Progenitor cell of endocrine pancreas (in vitro differentiated cells): ENCODE results near the gene APBA1. TPM values are rescaled to one million over a fixed set of nuclear protein-coding genes. Genes with fewer than 3 reads are reported as not detected.
A peak's percentile ranks its signal among the peaks of the same experiment; 100 is the strongest.

Experiments used
- DNase-seq: peaks from one replicate; pipeline ENCODE4 v3.0.0; 2021; ENCODE audit warnings: low spot score; ENCODE audit not compliant: unreplicated experiment
- H3K27ac Mint-ChIP-seq: 2 replicates; pipeline ENCODE4 v1.8.0; 2021; ENCODE audit warnings: mild to moderate bottlenecking, moderate library complexity, mixed read lengths
- H3K27me3 Mint-ChIP-seq: 2 replicates; pipeline ENCODE4 v1.8.0; 2021; ENCODE audit warnings: mixed read lengths
- H3K36me3 Mint-ChIP-seq: 2 replicates; pipeline ENCODE4 v1.8.0; 2022; ENCODE audit warnings: mixed read lengths; ENCODE audit not compliant: insufficient read depth
- H3K4me1 Mint-ChIP-seq: 2 replicates; pipeline ENCODE4 v1.8.0; 2021; ENCODE audit warnings: low read depth, mixed read lengths
- H3K4me3 Mint-ChIP-seq: 2 replicates; pipeline ENCODE4 v1.8.0; 2021; ENCODE audit warnings: low read depth, mild to moderate bottlenecking, moderate library complexity, mixed read lengths
- H3K9me3 Mint-ChIP-seq: 2 replicates; pipeline ENCODE4 v1.8.0; 2021; ENCODE audit warnings: low read depth, mixed read lengths
- CTCF ChIP-seq: fragments of 200-600 bp; sonication (generic); IDR thresholded peaks from one replicate; pipeline ENCODE4 v1.5.0; 2021; ENCODE audit warnings: antibody characterized with exemption, mild to moderate bottlenecking; ENCODE audit not compliant: unreplicated experiment
- total RNA-seq: library from RNA; stranded (reverse); gene quantifications from 2 replicates; pipeline ENCODE4 v1.2.1, GENCODE V29; 2021

The APBA1 gene
- total RNA-seq, 1 donor from 2014 or later, result 1.8 TPM

- TF ChIP-seq CTCF, result no peak
- peaks cover 4% of the 10 kb centered on the region for H3K27me3 Mint-ChIP-seq
- DNase-seq, result no peak
- H3K4me3 Mint-ChIP-seq, result no peak overlapping the region
- H3K4me1 Mint-ChIP-seq, result peaks cover 4% of the 10 kb centered on the region
- peaks cover 1% of the 10 kb centered on the region for H3K36me3 Mint-ChIP-seq
- H3K27ac Mint-ChIP-seq, result peak overlapping the region; percentile 59
- H3K9me3 Mint-ChIP-seq, result peaks cover 3% of the 10 kb centered on the region
These were observed 242.0 kb downstream of the APBA1 start for GRCh38 chr9:69430206-69430605.

- H3K27ac Mint-ChIP-seq, result no peak overlapping the region
- TF ChIP-seq CTCF, result no peak
- H3K4me3 Mint-ChIP-seq, result no peak overlapping the region
- peaks cover 4% of the 10 kb centered on the region for H3K4me1 Mint-ChIP-seq
- H3K27me3 Mint-ChIP-seq, result peaks cover 4% of the 10 kb centered on the region
- no peak for DNase-seq
- H3K36me3 Mint-ChIP-seq, result peaks cover 1% of the 10 kb centered on the region
- peaks cover 3% of the 10 kb centered on the region for H3K9me3 Mint-ChIP-seq
These were observed 242.9 kb downstream of the APBA1 start for GRCh38 chr9:69429281-69429680.

- no peak for DNase-seq
- Mint-ChIP-seq H3K4me3 (no peak overlapping the region), H3K27me3 (peaks cover 4% of the 10 kb centered on the region), H3K36me3 (peaks cover 1% of the 10 kb centered on the region), H3K9me3 (peaks cover 3% of the 10 kb centered on the region), H3K4me1 (peaks cover 4% of the 10 kb centered on the region), H3K27ac (no peak overlapping the region)
- no peak for TF ChIP-seq CTCF
These were observed 244.0 kb downstream of the APBA1 start for GRCh38 chr9:69428017-69428785.

GRCh38 chr9:69427286-69427685 lies 244.9 kb downstream of the APBA1 start:
- Mint-ChIP-seq H3K36me3 (no peaks in the 10 kb centered on the region), H3K4me3 (no peak overlapping the region), H3K27ac (no peak overlapping the region)

More at GRCh38 chr9:69427286-69427685, 244.9 kb downstream of the APBA1 start:
- Mint-ChIP-seq H3K9me3 (no peaks in the 10 kb centered on the region), H3K4me1 (peaks cover 4% of the 10 kb centered on the region), H3K27me3 (peaks cover 4% of the 10 kb centered on the region)
- no peak for DNase-seq
- TF ChIP-seq CTCF, result no peak
